Activated naive CD8-positive, alpha-beta T cell treated with anti-CD3 and anti-CD28 coated beads, Interleukin-2, amount 50 U/mL, for 24 hours (primary cell): ENCODE data around the gene SDHB.

ENCODE experiments used
- ATAC-seq: fragments of 150-1000 bp; cut with Tn5 transposase; one replicate; pipeline ENCODE4 v1.10.0; 2021
- DNase-seq: peaks from one replicate; pipeline ENCODE4 v3.0.0; 2021
- H3K27ac Mint-ChIP-seq: one replicate; pipeline ENCODE4 v1.8.0; 2021; ENCODE audit warnings: mild to moderate bottlenecking, mixed read lengths
- H3K27me3 Mint-ChIP-seq: one replicate; pipeline ENCODE4 v1.8.0; 2021; ENCODE audit warnings: mixed read lengths
- H3K36me3 Mint-ChIP-seq: one replicate; pipeline ENCODE4 v1.8.0; 2021; ENCODE audit warnings: low read depth, mixed read lengths
- H3K4me1 Mint-ChIP-seq: one replicate; pipeline ENCODE4 v1.8.0; 2021; ENCODE audit warnings: mixed read lengths
- H3K4me3 Mint-ChIP-seq: one replicate; pipeline ENCODE4 v1.8.0; 2021; ENCODE audit warnings: mild to moderate bottlenecking, moderate library complexity, mixed read lengths
- H3K9me3 Mint-ChIP-seq: one replicate; pipeline ENCODE4 v1.8.0; 2021; ENCODE audit warnings: mixed read lengths

SDHB gene

GRCh38 chr1:17084787-17085186 is 31.0 kb upstream of the SDHB start:
- H3K27me3 Mint-ChIP-seq, result no peaks in the 10 kb centered on the region
- H3K27ac Mint-ChIP-seq, result no peak overlapping the region
- H3K4me1 Mint-ChIP-seq, result no peaks in the 10 kb centered on the region
- DNase-seq (no peak), ATAC-seq (no peak)
- no peaks in the 10 kb centered on the region for H3K9me3 Mint-ChIP-seq
- H3K36me3 Mint-ChIP-seq, result no peaks in the 10 kb centered on the region
- H3K4me3 Mint-ChIP-seq, result no peak overlapping the region

- H3K27ac Mint-ChIP-seq, result no peak overlapping the region
- no peaks in the 10 kb centered on the region for H3K4me1 Mint-ChIP-seq
- H3K36me3 Mint-ChIP-seq, result no peaks in the 10 kb centered on the region
- H3K9me3 Mint-ChIP-seq, result no peaks in the 10 kb centered on the region
- H3K4me3 Mint-ChIP-seq, result no peak overlapping the region
- peaks cover 3% of the 10 kb centered on the region for H3K27me3 Mint-ChIP-seq
- no peak for ATAC-seq
- no peak for DNase-seq
These were observed 28.9 kb upstream of the SDHB start for GRCh38 chr1:17082761-17083160.

- Mint-ChIP-seq H3K27me3 (peaks cover 6% of the 10 kb centered on the region), H3K27ac (no peak overlapping the region), H3K9me3 (no peaks in the 10 kb centered on the region), H3K36me3 (no peaks in the 10 kb centered on the region), H3K4me3 (no peak overlapping the region), H3K4me1 (no peaks in the 10 kb centered on the region)
- DNase-seq (no peak), ATAC-seq (no peak)
These were observed 27.6 kb upstream of the SDHB start for GRCh38 chr1:17081439-17081838.

- ATAC-seq, result no peak
- Mint-ChIP-seq H3K27me3 (peaks cover 6% of the 10 kb centered on the region), H3K36me3 (no peaks in the 10 kb centered on the region), H3K27ac (no peak overlapping the region), H3K4me3 (no peak overlapping the region), H3K4me1 (no peaks in the 10 kb centered on the region), H3K9me3 (no peaks in the 10 kb centered on the region)
- no peak for DNase-seq
These were observed 27.0 kb upstream of the SDHB start for GRCh38 chr1:17080880-17081279.

GRCh38 chr1:17080085-17080759 is 26.4 kb upstream of the SDHB start:
- DNase-seq (no peak), ATAC-seq (no peak)
- H3K4me1 Mint-ChIP-seq, result no peaks in the 10 kb centered on the region
- H3K9me3 Mint-ChIP-seq, result no peaks in the 10 kb centered on the region
- no peak overlapping the region for H3K4me3 Mint-ChIP-seq
- H3K36me3 Mint-ChIP-seq, result peaks cover 2% of the 10 kb centered on the region
- H3K27me3 Mint-ChIP-seq, result peaks cover 6% of the 10 kb centered on the region
- no peak overlapping the region for H3K27ac Mint-ChIP-seq

- H3K27ac Mint-ChIP-seq, result no peak overlapping the region
- no peak overlapping the region for H3K4me3 Mint-ChIP-seq
- no peak for DNase-seq
These were observed 25.4 kb upstream of the SDHB start for GRCh38 chr1:17078991-17079868.

GRCh38 chr1:17075470-17076255 is 21.8 kb upstream of the SDHB start:
- peaks cover 2% of the 10 kb centered on the region for H3K36me3 Mint-ChIP-seq
- peak; percentile 24 for ATAC-seq

More at GRCh38 chr1:17078991-17079868, 25.4 kb upstream of the SDHB start:
- Mint-ChIP-seq H3K27me3 (peaks cover 6% of the 10 kb centered on the region), H3K36me3 (peaks cover 2% of the 10 kb centered on the region), H3K9me3 (no peaks in the 10 kb centered on the region), H3K4me1 (no peaks in the 10 kb centered on the region)
- no peak for ATAC-seq

GRCh38 chr1:17071794-17072193 is 18.0 kb upstream of the SDHB start:
- ATAC-seq, result no peak
- H3K27ac Mint-ChIP-seq, result no peak overlapping the region
- peaks cover 2% of the 10 kb centered on the region for H3K36me3 Mint-ChIP-seq
- H3K27me3 Mint-ChIP-seq, result no peaks in the 10 kb centered on the region
- no peaks in the 10 kb centered on the region for H3K4me1 Mint-ChIP-seq
- no peaks in the 10 kb centered on the region for H3K9me3 Mint-ChIP-seq
- no peak for DNase-seq
- no peak overlapping the region for H3K4me3 Mint-ChIP-seq

More at GRCh38 chr1:17075470-17076255, 21.8 kb upstream of the SDHB start:
- Mint-ChIP-seq H3K27me3 (peaks cover 6% of the 10 kb centered on the region), H3K9me3 (no peaks in the 10 kb centered on the region), H3K27ac (no peak overlapping the region), H3K4me3 (no peak overlapping the region), H3K4me1 (no peaks in the 10 kb centered on the region)
- DNase-seq, result no peak

GRCh38 chr1:17070163-17070525 is 16.3 kb upstream of the SDHB start:
- Mint-ChIP-seq H3K4me3 (no peak overlapping the region), H3K4me1 (no peaks in the 10 kb centered on the region), H3K36me3 (no peaks in the 10 kb centered on the region), H3K9me3 (no peaks in the 10 kb centered on the region), H3K27ac (no peak overlapping the region), H3K27me3 (no peaks in the 10 kb centered on the region)
- DNase-seq, result no peak
- no peak for ATAC-seq

- no peaks in the 10 kb centered on the region for H3K36me3 Mint-ChIP-seq
- DNase-seq (no peak), ATAC-seq (no peak)
- H3K4me3 Mint-ChIP-seq, result no peak overlapping the region
- H3K4me1 Mint-ChIP-seq, result no peaks in the 10 kb centered on the region
- no peaks in the 10 kb centered on the region for H3K27me3 Mint-ChIP-seq
- no peaks in the 10 kb centered on the region for H3K9me3 Mint-ChIP-seq
- H3K27ac Mint-ChIP-seq, result no peak overlapping the region
These were observed 15.8 kb upstream of the SDHB start for GRCh38 chr1:17069452-17070162.

- DNase-seq (no peak), ATAC-seq (no peak)
- Mint-ChIP-seq H3K9me3 (no peaks in the 10 kb centered on the region), H3K27ac (no peak overlapping the region), H3K27me3 (no peaks in the 10 kb centered on the region), H3K4me3 (no peak overlapping the region), H3K4me1 (no peaks in the 10 kb centered on the region), H3K36me3 (no peaks in the 10 kb centered on the region)
These were observed 15.0 kb upstream of the SDHB start for GRCh38 chr1:17068789-17069188.

- no peak overlapping the region for H3K27ac Mint-ChIP-seq
- no peak for ATAC-seq
- H3K36me3 Mint-ChIP-seq, result no peaks in the 10 kb centered on the region
- H3K4me1 Mint-ChIP-seq, result peaks cover 2% of the 10 kb centered on the region
- no peak for DNase-seq
- no peak overlapping the region for H3K4me3 Mint-ChIP-seq
- H3K27me3 Mint-ChIP-seq, result no peaks in the 10 kb centered on the region
- H3K9me3 Mint-ChIP-seq, result no peaks in the 10 kb centered on the region
These were observed 13.8 kb upstream of the SDHB start for GRCh38 chr1:17067465-17068240.

- H3K4me3 Mint-ChIP-seq, result no peak overlapping the region
- no peaks in the 10 kb centered on the region for H3K27me3 Mint-ChIP-seq
- no peak overlapping the region for H3K27ac Mint-ChIP-seq
- no peaks in the 10 kb centered on the region for H3K36me3 Mint-ChIP-seq
- H3K9me3 Mint-ChIP-seq, result no peaks in the 10 kb centered on the region
- DNase-seq (no peak), ATAC-seq (no peak)
- H3K4me1 Mint-ChIP-seq, result peaks cover 2% of the 10 kb centered on the region
These were observed 13.2 kb upstream of the SDHB start for GRCh38 chr1:17067069-17067426.
